Epidermal melanocyte (primary cell): ENCODE results near the gene PPTC7.
A peak's percentile ranks its signal among the peaks of the same experiment; 100 is the strongest.
"Not testable (repeated sequence)": the region's sequence is repeated elsewhere in the genome, so short reads cannot be mapped to it uniquely, and the experiment has no call there.

Source experiments
- DNase-seq: peaks from one replicate; pipeline ENCODE4 v3.0.0; 2011; ENCODE audit warnings: low spot score; ENCODE audit not compliant: insufficient read length

The PPTC7 gene

GRCh38 chr12:110562386-110562785, 20.7 kb downstream of the PPTC7 start:
- not testable (repeated sequence) for DNase-seq

GRCh38 chr12:110561471-110562201, 21.5 kb downstream of the PPTC7 start:
- DNase-seq: no peak

- no peak for DNase-seq
Measured at GRCh38 chr12:110560946-110561345, 22.2 kb downstream of the PPTC7 start.

GRCh38 chr12:110560048-110560447, 23.1 kb downstream of the PPTC7 start:
- no peak for DNase-seq

- not testable (repeated sequence) for DNase-seq
Measured at GRCh38 chr12:110558945-110559344, 24.2 kb downstream of the PPTC7 start.

GRCh38 chr12:110557300-110557699, 25.8 kb downstream of the PPTC7 start:
- DNase-seq: no peak

- no peak for DNase-seq
Measured at GRCh38 chr12:110556705-110557104, 26.4 kb downstream of the PPTC7 start.

GRCh38 chr12:110555577-110556406, 27.3 kb downstream of the PPTC7 start:
- peak; percentile 47 for DNase-seq

- DNase-seq: no peak
Measured at GRCh38 chr12:110554184-110554583, 28.9 kb downstream of the PPTC7 start.

- no peak for DNase-seq
Measured at GRCh38 chr12:110550981-110551380, 32.1 kb downstream of the PPTC7 start.

- no peak for DNase-seq
Measured at GRCh38 chr12:110549716-110550115, 33.4 kb downstream of the PPTC7 start.

- DNase-seq: no peak
Measured at GRCh38 chr12:110548678-110549077, 34.4 kb downstream of the PPTC7 start.

- no peak for DNase-seq
Measured at GRCh38 chr12:110547090-110547489, 36.0 kb downstream of the PPTC7 start.

- DNase-seq: no peak
Measured at GRCh38 chr12:110546339-110546738, 36.8 kb downstream of the PPTC7 start.

- DNase-seq: no peak
Measured at GRCh38 chr12:110545812-110546211, 37.3 kb downstream of the PPTC7 start.

- not testable (repeated sequence) for DNase-seq
Measured at GRCh38 chr12:110545259-110545658, 37.9 kb downstream of the PPTC7 start.

GRCh38 chr12:110543965-110544364, 39.2 kb downstream of the PPTC7 start:
- no peak for DNase-seq

GRCh38 chr12:110543252-110543959, 39.7 kb downstream of the PPTC7 start:
- DNase-seq: no peak

- no peak for DNase-seq
Measured at GRCh38 chr12:110540048-110540447, 43.1 kb downstream of the PPTC7 start.

- DNase-seq: no peak
Measured at GRCh38 chr12:110538869-110539622, 44.1 kb downstream of the PPTC7 start.
